Measurements from ENCODE around the gene ZNF778.

ZNF778 gene

DNA sequence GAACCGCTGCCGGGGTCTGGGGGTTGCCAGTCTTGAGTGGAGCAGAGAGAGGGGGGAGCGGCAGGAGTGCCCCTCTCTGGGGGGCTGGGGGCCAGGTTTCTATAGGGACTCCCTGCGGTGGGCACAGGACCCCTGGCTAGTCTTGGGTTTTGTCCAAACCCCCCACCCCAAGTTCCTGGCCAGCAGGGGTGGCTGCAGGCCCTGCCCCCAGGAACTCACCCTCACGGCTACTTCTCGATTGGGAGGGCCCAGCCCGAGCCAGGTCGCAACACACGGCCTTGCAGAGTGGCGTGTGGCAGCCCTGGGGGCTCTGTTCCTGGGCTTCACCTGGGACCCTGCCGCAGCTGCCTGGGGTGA lies 45.4 kb upstream of the ZNF778 start:
- TF ChIP-seq FOXP2 (optimal IDR thresholded peaks at IDR 0.05; ENCODE audit: borderline replicate concordance, extremely low read depth, extremely low read length, insufficient read depth) (no peak), TAF1 (IDR thresholded peaks at IDR 0.05; ENCODE audit: borderline replicate concordance, insufficient read depth, low read length) (no peak), POLR2AphosphoS5 (IDR thresholded peaks at IDR 0.05; ENCODE audit: low read depth, low read length) (no peak), SIN3A (IDR thresholded peaks at IDR 0.05; ENCODE audit: borderline replicate concordance, insufficient read depth, low read length) (no peak)
- TF ChIP-seq, protein P1, sequence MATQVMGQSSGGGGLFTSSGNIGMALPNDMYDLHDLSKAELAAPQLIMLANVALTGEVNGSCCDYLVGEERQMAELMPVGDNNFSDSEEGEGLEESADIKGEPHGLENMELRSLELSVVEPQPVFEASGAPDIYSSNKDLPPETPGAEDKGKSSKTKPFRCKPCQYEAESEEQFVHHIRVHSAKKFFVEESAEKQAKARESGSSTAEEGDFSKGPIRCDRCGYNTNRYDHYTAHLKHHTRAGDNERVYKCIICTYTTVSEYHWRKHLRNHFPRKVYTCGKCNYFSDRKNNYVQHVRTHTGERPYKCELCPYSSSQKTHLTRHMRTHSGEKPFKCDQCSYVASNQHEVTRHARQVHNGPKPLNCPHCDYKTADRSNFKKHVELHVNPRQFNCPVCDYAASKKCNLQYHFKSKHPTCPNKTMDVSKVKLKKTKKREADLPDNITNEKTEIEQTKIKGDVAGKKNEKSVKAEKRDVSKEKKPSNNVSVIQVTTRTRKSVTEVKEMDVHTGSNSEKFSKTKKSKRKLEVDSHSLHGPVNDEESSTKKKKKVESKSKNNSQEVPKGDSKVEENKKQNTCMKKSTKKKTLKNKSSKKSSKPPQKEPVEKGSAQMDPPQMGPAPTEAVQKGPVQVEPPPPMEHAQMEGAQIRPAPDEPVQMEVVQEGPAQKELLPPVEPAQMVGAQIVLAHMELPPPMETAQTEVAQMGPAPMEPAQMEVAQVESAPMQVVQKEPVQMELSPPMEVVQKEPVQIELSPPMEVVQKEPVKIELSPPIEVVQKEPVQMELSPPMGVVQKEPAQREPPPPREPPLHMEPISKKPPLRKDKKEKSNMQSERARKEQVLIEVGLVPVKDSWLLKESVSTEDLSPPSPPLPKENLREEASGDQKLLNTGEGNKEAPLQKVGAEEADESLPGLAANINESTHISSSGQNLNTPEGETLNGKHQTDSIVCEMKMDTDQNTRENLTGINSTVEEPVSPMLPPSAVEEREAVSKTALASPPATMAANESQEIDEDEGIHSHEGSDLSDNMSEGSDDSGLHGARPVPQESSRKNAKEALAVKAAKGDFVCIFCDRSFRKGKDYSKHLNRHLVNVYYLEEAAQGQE (IDR thresholded peaks at IDR 0.05; ENCODE audit: insufficient read depth in 1 of 2, low read depth in 2 of 2, low read length in 2 of 2), result no peak

DNA sequence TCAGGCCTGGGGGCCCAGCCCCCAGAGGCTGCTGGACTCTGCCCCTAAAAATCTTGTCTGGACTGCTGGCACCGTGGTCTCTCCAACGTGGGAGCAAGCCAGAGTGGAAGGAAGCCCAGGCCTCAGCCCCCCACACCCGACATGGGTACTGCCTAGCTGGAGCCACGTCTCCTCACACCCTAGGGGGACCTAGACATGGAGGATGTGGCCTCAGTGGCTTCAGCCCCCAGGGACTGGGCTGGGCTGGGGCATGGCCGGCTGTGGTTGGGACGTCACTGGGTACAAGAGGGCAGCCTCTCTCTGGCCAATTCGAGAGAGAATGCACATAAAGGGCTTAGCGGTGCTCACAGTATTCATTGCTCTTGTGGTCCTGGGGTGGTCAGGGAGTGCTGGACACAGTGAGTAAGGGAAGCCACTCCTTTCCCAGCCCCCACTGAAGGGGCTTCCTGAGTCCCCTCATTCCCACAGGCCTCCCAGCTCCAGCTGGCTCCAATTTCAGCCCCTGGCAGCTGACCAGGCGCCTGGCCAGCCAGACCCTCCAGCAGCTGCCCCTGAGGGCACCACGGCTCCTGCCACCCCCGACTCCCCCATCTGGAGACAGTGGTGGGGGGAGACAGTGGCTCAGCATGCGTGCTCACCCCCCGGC lies 44.9 kb upstream of the ZNF778 start:
- TF ChIP-seq TAF1 (IDR thresholded peaks at IDR 0.05; ENCODE audit: borderline replicate concordance, insufficient read depth, low read length), result no peak
- TF ChIP-seq, protein P1 (IDR thresholded peaks at IDR 0.05; ENCODE audit: insufficient read depth in 1 of 2, low read depth in 2 of 2, low read length in 2 of 2), result no peak

- no peak for TF ChIP-seq FOXP2 (optimal IDR thresholded peaks at IDR 0.05; ENCODE audit: borderline replicate concordance, extremely low read depth, extremely low read length, insufficient read depth)
- no peak for TF ChIP-seq TAF1 (IDR thresholded peaks at IDR 0.05; ENCODE audit: borderline replicate concordance, insufficient read depth, low read length)
- TF ChIP-seq SIN3A (IDR thresholded peaks at IDR 0.05; ENCODE audit: borderline replicate concordance, insufficient read depth, low read length), result no peak
- TF ChIP-seq POLR2AphosphoS5 (IDR thresholded peaks at IDR 0.05; ENCODE audit: low read depth, low read length), result no peak
- TF ChIP-seq, protein P1 (IDR thresholded peaks at IDR 0.05; ENCODE audit: insufficient read depth in 1 of 2, low read depth in 2 of 2, low read length in 2 of 2), result no peak
These were observed 44.2 kb upstream of the ZNF778 start for GRCh38 chr16:89173174-89173921.

DNA sequence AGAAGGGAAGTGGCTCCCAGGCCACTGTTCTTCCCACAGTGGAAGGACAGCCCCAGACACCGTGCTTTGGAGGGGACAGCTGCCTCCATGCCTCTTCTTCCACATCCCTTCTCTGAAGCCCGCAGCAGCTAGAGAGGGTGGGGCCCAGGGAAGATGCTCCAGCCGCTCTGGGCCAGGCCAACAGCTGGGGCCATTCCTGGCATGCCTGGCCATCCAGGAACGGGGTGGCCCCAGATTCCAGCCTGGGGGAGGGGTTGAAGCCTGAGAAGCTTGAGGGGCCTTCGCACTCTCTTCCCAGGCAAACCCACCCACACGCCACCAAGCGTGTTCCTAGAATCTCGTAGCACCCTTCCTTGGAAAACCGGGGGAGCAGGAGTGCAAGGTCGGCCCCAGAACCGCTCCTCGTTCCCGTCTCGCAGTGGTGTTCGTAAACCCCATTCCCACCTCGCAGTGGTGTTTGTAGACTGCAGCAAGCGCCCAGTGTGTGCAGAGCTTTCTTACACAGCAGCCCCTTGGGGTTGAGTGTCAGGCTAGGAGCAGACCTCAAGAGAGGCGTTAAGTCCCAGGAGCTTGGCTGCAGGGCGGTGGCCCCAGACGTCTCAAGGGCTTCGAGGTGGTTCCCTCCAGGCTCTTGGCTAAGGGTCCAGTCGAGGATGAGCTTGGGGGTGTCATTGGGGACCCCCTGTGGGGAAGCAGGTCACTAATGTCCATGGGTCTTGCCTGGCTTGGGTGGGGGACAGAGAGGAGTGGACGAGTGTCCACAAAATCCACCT lies 43.3 kb upstream of the ZNF778 start:
- no peak for TF ChIP-seq TAF1 (IDR thresholded peaks at IDR 0.05; ENCODE audit: borderline replicate concordance, insufficient read depth, low read length)
- no peak for TF ChIP-seq POLR2AphosphoS5 (IDR thresholded peaks at IDR 0.05; ENCODE audit: low read depth, low read length)
- no peak for TF ChIP-seq FOXP2 (optimal IDR thresholded peaks at IDR 0.05; ENCODE audit: borderline replicate concordance, extremely low read depth, extremely low read length, insufficient read depth)
- TF ChIP-seq, protein P1 (IDR thresholded peaks at IDR 0.05; ENCODE audit: insufficient read depth in 1 of 2, low read depth in 2 of 2, low read length in 2 of 2), result no peak
- no peak for TF ChIP-seq SIN3A (IDR thresholded peaks at IDR 0.05; ENCODE audit: borderline replicate concordance, insufficient read depth, low read length)
